B cell (primary cell): ENCODE results near the gene RMDN2. TPM values are rescaled to one million over a fixed set of nuclear protein-coding genes. Genes with fewer than 3 reads are reported as not detected.

Experiments used
- polyA plus RNA-seq: library from polyadenylated mRNA; depleted of rRNA; stranded (reverse); fragments of >200 nt; gene quantifications from 2 replicates; pipeline ENCODE4 v1.2.3, GENCODE V29; 2012
- total RNA-seq, 2 donors: library from RNA; stranded (reverse); fragments of 120-200 nt in 1 of 2; gene quantifications; 1 replicate in 1 of 2; 2 replicates in 1 of 2; pipeline versions ENCODE4 v1.2.3 to v1.2.4, GENCODE V29; 2013 to 2022

Gene RMDN2
- total and polyA plus RNA-seq, 2 donors (not counting 1 experiment from before 2014, with no cell fraction given) = 6.4 to 6.6 TPM

Other genes starting within 250 kb of the RMDN2 start
- gene CYP1B1, start 150.9 kb downstream of the RMDN2 start, total RNA-seq = 0.89 and 1.2 TPM in 2 replicates
- gene CYP1B1, start 150.9 kb downstream of the RMDN2 start, polyA plus RNA-seq = 0.31 and 1.5 TPM in 2 replicates